Measurements from ENCODE around the gene CELSR1.

DNA sequence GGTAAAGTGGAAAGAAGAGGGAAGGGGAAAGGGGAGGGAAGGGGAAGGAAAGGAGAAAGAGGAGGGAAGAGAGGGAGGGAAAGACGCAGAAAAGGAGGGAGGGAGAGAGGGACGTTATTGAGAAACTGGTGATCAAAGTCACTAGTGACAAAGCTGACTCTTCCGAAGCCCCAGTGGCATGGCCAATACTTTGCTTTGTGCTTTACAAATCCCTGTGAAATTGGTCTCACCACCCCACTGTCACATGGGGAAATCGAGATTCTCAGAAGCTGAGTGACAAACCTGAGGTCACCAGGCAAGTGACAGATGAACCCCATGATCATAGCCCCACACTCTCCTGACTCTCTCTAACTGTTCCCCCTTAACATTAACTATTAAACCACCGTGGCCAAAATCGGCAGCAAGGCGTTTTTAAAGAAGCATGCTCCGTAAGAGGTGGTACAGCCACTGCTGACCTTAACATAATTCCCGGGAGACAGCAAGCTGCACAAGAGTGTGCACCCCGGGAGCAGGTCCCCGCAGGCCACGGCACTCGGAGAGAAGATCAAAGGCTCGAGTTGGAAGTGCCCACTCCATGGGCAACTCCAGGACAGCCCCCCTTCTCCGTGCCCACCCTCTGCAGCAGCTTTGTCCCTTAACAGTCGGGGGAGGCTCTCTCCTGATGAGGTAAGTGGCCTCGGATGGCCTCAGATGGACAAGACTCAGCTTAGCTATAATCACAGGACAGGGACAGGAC lies 34.8 kb downstream of the CELSR1 start:
- TF ChIP-seq, protein P1, sequence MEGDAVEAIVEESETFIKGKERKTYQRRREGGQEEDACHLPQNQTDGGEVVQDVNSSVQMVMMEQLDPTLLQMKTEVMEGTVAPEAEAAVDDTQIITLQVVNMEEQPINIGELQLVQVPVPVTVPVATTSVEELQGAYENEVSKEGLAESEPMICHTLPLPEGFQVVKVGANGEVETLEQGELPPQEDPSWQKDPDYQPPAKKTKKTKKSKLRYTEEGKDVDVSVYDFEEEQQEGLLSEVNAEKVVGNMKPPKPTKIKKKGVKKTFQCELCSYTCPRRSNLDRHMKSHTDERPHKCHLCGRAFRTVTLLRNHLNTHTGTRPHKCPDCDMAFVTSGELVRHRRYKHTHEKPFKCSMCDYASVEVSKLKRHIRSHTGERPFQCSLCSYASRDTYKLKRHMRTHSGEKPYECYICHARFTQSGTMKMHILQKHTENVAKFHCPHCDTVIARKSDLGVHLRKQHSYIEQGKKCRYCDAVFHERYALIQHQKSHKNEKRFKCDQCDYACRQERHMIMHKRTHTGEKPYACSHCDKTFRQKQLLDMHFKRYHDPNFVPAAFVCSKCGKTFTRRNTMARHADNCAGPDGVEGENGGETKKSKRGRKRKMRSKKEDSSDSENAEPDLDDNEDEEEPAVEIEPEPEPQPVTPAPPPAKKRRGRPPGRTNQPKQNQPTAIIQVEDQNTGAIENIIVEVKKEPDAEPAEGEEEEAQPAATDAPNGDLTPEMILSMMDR (IDR thresholded peaks at IDR 0.05 in 8 of 11, conservative IDR thresholded peaks at IDR 0.05 in 3 of 11) = no peak
- TF ChIP-seq POLR2A (IDR thresholded peaks at IDR 0.05) = no peak
- TF ChIP-seq POLR2AphosphoS5 (IDR thresholded peaks at IDR 0.05) = no peak

All from spleen (tissue), 7 donors.